ENCODE measurements around the gene TPST2. TPM values are rescaled to one million over a fixed set of nuclear protein-coding genes. Genes with fewer than 3 reads are reported as not detected.

TPST2 gene
- total RNA-seq, 1 experiment from 2014 or later = 37.1 TPM

GRCh38 chr22:26570864-26571525, 18.9 kb downstream of the TPST2 start:
- Histone ChIP-seq H3K9me3 (no peaks in the 10 kb centered on the region), H3K27me3 (no peaks in the 10 kb centered on the region), H3K4me3 (no peak overlapping the region), H3K36me3 (no peaks in the 10 kb centered on the region)
- no peak for DNase-seq

GRCh38 chr22:26570115-26570514, 19.8 kb downstream of the TPST2 start:
- DNase-seq = no peak
- Histone ChIP-seq H3K27me3 (no peaks in the 10 kb centered on the region), H3K4me3 (no peak overlapping the region), H3K9me3 (no peaks in the 10 kb centered on the region), H3K36me3 (no peaks in the 10 kb centered on the region)

GRCh38 chr22:26568207-26568706, 21.7 kb downstream of the TPST2 start:
- H3K4me3 ChIP-seq = no peak overlapping the region
- DNase-seq = no peak
- H3K36me3 ChIP-seq = no peaks in the 10 kb centered on the region
- no peaks in the 10 kb centered on the region for H3K9me3 ChIP-seq
- H3K27me3 ChIP-seq = no peaks in the 10 kb centered on the region

- Histone ChIP-seq H3K27me3 (no peaks in the 10 kb centered on the region), H3K4me3 (no peak overlapping the region), H3K36me3 (no peaks in the 10 kb centered on the region), H3K9me3 (no peaks in the 10 kb centered on the region)
- no peak for DNase-seq
These were observed 22.3 kb downstream of the TPST2 start for GRCh38 chr22:26567610-26568009.

GRCh38 chr22:26566994-26567393, 22.9 kb downstream of the TPST2 start:
- no peak overlapping the region for H3K4me3 ChIP-seq
- no peaks in the 10 kb centered on the region for H3K36me3 ChIP-seq
- H3K9me3 ChIP-seq = no peaks in the 10 kb centered on the region
- no peak for DNase-seq
- H3K27me3 ChIP-seq = no peaks in the 10 kb centered on the region

GRCh38 chr22:26565889-26566288, 24.0 kb downstream of the TPST2 start:
- Histone ChIP-seq H3K27me3 (no peaks in the 10 kb centered on the region), H3K4me3 (no peak overlapping the region), H3K36me3 (no peaks in the 10 kb centered on the region), H3K9me3 (no peaks in the 10 kb centered on the region)
- DNase-seq = no peak

- Histone ChIP-seq H3K36me3 (no peaks in the 10 kb centered on the region), H3K9me3 (no peaks in the 10 kb centered on the region), H3K4me3 (no peak overlapping the region), H3K27me3 (no peaks in the 10 kb centered on the region)
- no peak for DNase-seq
These were observed 24.8 kb downstream of the TPST2 start for GRCh38 chr22:26565181-26565580.

- H3K36me3 ChIP-seq = no peaks in the 10 kb centered on the region
- H3K27me3 ChIP-seq = no peaks in the 10 kb centered on the region
- no peak for DNase-seq
- no peak overlapping the region for H3K4me3 ChIP-seq
- no peaks in the 10 kb centered on the region for H3K9me3 ChIP-seq
These were observed 25.3 kb downstream of the TPST2 start for GRCh38 chr22:26564672-26565071.

- H3K9me3 ChIP-seq = no peaks in the 10 kb centered on the region
- no peak overlapping the region for H3K4me3 ChIP-seq
- no peak for DNase-seq
- no peaks in the 10 kb centered on the region for H3K36me3 ChIP-seq
- H3K27me3 ChIP-seq = no peaks in the 10 kb centered on the region
These were observed 25.8 kb downstream of the TPST2 start for GRCh38 chr22:26564181-26564580.

GRCh38 chr22:26563022-26563421, 26.9 kb downstream of the TPST2 start:
- Histone ChIP-seq H3K9me3 (no peaks in the 10 kb centered on the region), H3K27me3 (no peaks in the 10 kb centered on the region), H3K36me3 (no peaks in the 10 kb centered on the region), H3K4me3 (no peak overlapping the region)
- no peak for DNase-seq

- H3K36me3 ChIP-seq = no peaks in the 10 kb centered on the region
- no peak overlapping the region for H3K4me3 ChIP-seq
- no peaks in the 10 kb centered on the region for H3K9me3 ChIP-seq
- no peaks in the 10 kb centered on the region for H3K27me3 ChIP-seq
- peak; percentile 71 for DNase-seq
These were observed 28.0 kb downstream of the TPST2 start for GRCh38 chr22:26561756-26562417.

GRCh38 chr22:26559961-26560575, 29.9 kb downstream of the TPST2 start:
- Histone ChIP-seq H3K27me3 (no peaks in the 10 kb centered on the region), H3K4me3 (no peak overlapping the region), H3K36me3 (no peaks in the 10 kb centered on the region; the same call in 1 of the 2 replicates), H3K9me3 (no peaks in the 10 kb centered on the region)
- no peak for DNase-seq

GRCh38 chr22:26558248-26558895, 31.6 kb downstream of the TPST2 start:
- Histone ChIP-seq H3K9me3 (no peaks in the 10 kb centered on the region), H3K4me3 (no peak overlapping the region), H3K27me3 (no peaks in the 10 kb centered on the region), H3K36me3 (no peaks in the 10 kb centered on the region; the same call in 1 of the 2 replicates)
- peak; percentile 46 for DNase-seq

GRCh38 chr22:26556904-26557303, 33.0 kb downstream of the TPST2 start:
- no peak for DNase-seq
- Histone ChIP-seq H3K36me3 (no peaks in the 10 kb centered on the region; the same call in 1 of the 2 replicates), H3K9me3 (no peaks in the 10 kb centered on the region), H3K27me3 (no peaks in the 10 kb centered on the region), H3K4me3 (no peak overlapping the region)

- H3K9me3 ChIP-seq = no peaks in the 10 kb centered on the region
- no peaks in the 10 kb centered on the region; the same call in 1 of the 2 replicates for H3K36me3 ChIP-seq
- H3K27me3 ChIP-seq = no peaks in the 10 kb centered on the region
- H3K4me3 ChIP-seq = no peak overlapping the region
- DNase-seq = no peak
These were observed 34.5 kb downstream of the TPST2 start for GRCh38 chr22:26555478-26555877.

GRCh38 chr22:26554956-26555355, 35.0 kb downstream of the TPST2 start:
- H3K4me3 ChIP-seq = no peak overlapping the region
- DNase-seq = no peak
- no peaks in the 10 kb centered on the region; the same call in 1 of the 2 replicates for H3K36me3 ChIP-seq
- H3K27me3 ChIP-seq = no peaks in the 10 kb centered on the region
- H3K9me3 ChIP-seq = no peaks in the 10 kb centered on the region

Data from MG63 (cell line).